Measurements from ENCODE around the gene TTL. TPM values are rescaled to one million over a fixed set of nuclear protein-coding genes. Genes with fewer than 3 reads are reported as not detected.
"Not testable (repeated sequence)": the region's sequence is repeated elsewhere in the genome, so short reads cannot be mapped to it uniquely, and the experiment has no call there.

TTL gene
- total and polyA plus RNA-seq, 12 donors = 6.3 to 24.5 (median 17.3) TPM

GRCh38 chr2:112433932-112434730 lies 47.8 kb upstream of the TTL start:
- no peaks in the 10 kb centered on the region for H3K36me3 ChIP-seq (replicated peaks in 1 of 2)
- H3K4me3 ChIP-seq = no peak overlapping the region
- intact Hi-C loops (cut with DNase I) = loop anchor here (5.0 kb wide), 3 partner anchors 162 to 312 kb away; partner anchors contain the start of gene ZC3H8 (in 1 of the 2)
- H3K27ac ChIP-seq = no peak overlapping the region
- peak in 2 of 7 donors; percentile 7 to 55 for DNase-seq
- H3K4me1 ChIP-seq (replicated peaks in 1 of 2) = peaks cover 0 to 10% of the 10 kb centered on the region in 2 donors
- no peaks in the 10 kb centered on the region for H3K9me3 ChIP-seq (replicated peaks in 1 of 3)
- 59 to 78% (median 70%) methylated on average over 19 to 31 of the region's 31 CpGs for WGBS, 4 donors
- TF ChIP-seq POLR2A (IDR thresholded peaks at IDR 0.05) (no peak), CTCF (IDR thresholded peaks at IDR 0.05) (no peak)
- no peaks in the 10 kb centered on the region for H3K27me3 ChIP-seq

- not testable (repeated sequence) for H3K4me3 ChIP-seq; H3K4me1 ChIP-seq (replicated peaks in 1 of 2); DNase-seq; H3K27me3 ChIP-seq; H3K36me3 ChIP-seq (replicated peaks in 1 of 2); H3K27ac ChIP-seq; H3K9me3 ChIP-seq (replicated peaks in 1 of 3)
- WGBS, 4 donors = 73 to 77% (median 75%) methylated on average over 16 to 33 of the region's 33 CpGs
- intact Hi-C loops (cut with DNase I) = loop anchor here (5.0 kb wide), 3 partner anchors 163 to 313 kb away; partner anchors contain the start of gene ZC3H8 (in 1 of the 2)
Measured at GRCh38 chr2:112434890-112435715, 46.9 kb upstream of the TTL start.

- H3K4me1 ChIP-seq (replicated peaks in 1 of 2); intact Hi-C loops (cut with DNase I): not testable (repeated sequence)
Measured at GRCh38 chr2:112435716-112436431, 46.1 kb upstream of the TTL start.

GRCh38 chr2:112436993-112437392 lies 45.0 kb upstream of the TTL start:
- DNase-seq; H3K9me3 ChIP-seq (replicated peaks in 1 of 3); H3K4me1 ChIP-seq (replicated peaks in 1 of 2); intact Hi-C loops (cut with DNase I); H3K27me3 ChIP-seq; H3K27ac ChIP-seq; H3K4me3 ChIP-seq; H3K36me3 ChIP-seq (replicated peaks in 1 of 2): not testable (repeated sequence)
- WGBS, 4 donors = 85 to 92% (median 89%) methylated on average over 5 to 10 of the region's 10 CpGs; no CpG with 5 or more reads in 1 of the 4 donors

More at GRCh38 chr2:112435716-112436431, 46.1 kb upstream of the TTL start:
- H3K27me3 ChIP-seq; DNase-seq; H3K27ac ChIP-seq; H3K9me3 ChIP-seq (replicated peaks in 1 of 3); H3K36me3 ChIP-seq (replicated peaks in 1 of 2); H3K4me3 ChIP-seq: not testable (repeated sequence)
- 79 to 89% (median 82%) methylated on average over 9 to 17 of the region's 18 CpGs for WGBS, 4 donors

GRCh38 chr2:112437405-112437831 lies 44.5 kb upstream of the TTL start:
- H3K4me3 ChIP-seq; H3K4me1 ChIP-seq (replicated peaks in 1 of 2); H3K36me3 ChIP-seq (replicated peaks in 1 of 2); DNase-seq; H3K27ac ChIP-seq; intact Hi-C loops (cut with DNase I); H3K9me3 ChIP-seq (replicated peaks in 1 of 3); H3K27me3 ChIP-seq: not testable (repeated sequence)
- 72 to 83% (median 78%) methylated on average over 3 to 16 of the region's 16 CpGs for WGBS, 4 donors

- H3K27me3 ChIP-seq; H3K27ac ChIP-seq; H3K9me3 ChIP-seq (replicated peaks in 1 of 3); H3K4me3 ChIP-seq; DNase-seq; intact Hi-C loops (cut with DNase I); H3K4me1 ChIP-seq (replicated peaks in 1 of 2); H3K36me3 ChIP-seq (replicated peaks in 1 of 2): not testable (repeated sequence)
- WGBS, 4 donors = 76 to 86% (median 80%) methylated on average over 6 of the region's 6 CpGs
Measured at GRCh38 chr2:112438603-112439261, 43.2 kb upstream of the TTL start.

- H3K9me3 ChIP-seq (replicated peaks in 1 of 3); H3K27ac ChIP-seq; H3K4me1 ChIP-seq (replicated peaks in 1 of 2); intact Hi-C loops (cut with DNase I); H3K27me3 ChIP-seq; DNase-seq; H3K4me3 ChIP-seq; H3K36me3 ChIP-seq (replicated peaks in 1 of 2): not testable (repeated sequence)
- WGBS, 4 donors = 89 to 100% methylated on average over 1 of the region's 1 CpG; no CpG with 5 or more reads in 2 of the 4 donors
Measured at GRCh38 chr2:112444256-112444655, 37.7 kb upstream of the TTL start.

All from adrenal gland (tissue), 12 donors.